T-helper 22 cell (primary cell): ENCODE data around the gene MPZL1.
A peak's percentile ranks its signal among the peaks of the same experiment; 100 is the strongest.

Experiments
- DNase-seq: peaks from one replicate; pipeline ENCODE4 v3.0.0-alpha.2; 2020; ENCODE audit warnings: low read depth

MPZL1 gene

DNA sequence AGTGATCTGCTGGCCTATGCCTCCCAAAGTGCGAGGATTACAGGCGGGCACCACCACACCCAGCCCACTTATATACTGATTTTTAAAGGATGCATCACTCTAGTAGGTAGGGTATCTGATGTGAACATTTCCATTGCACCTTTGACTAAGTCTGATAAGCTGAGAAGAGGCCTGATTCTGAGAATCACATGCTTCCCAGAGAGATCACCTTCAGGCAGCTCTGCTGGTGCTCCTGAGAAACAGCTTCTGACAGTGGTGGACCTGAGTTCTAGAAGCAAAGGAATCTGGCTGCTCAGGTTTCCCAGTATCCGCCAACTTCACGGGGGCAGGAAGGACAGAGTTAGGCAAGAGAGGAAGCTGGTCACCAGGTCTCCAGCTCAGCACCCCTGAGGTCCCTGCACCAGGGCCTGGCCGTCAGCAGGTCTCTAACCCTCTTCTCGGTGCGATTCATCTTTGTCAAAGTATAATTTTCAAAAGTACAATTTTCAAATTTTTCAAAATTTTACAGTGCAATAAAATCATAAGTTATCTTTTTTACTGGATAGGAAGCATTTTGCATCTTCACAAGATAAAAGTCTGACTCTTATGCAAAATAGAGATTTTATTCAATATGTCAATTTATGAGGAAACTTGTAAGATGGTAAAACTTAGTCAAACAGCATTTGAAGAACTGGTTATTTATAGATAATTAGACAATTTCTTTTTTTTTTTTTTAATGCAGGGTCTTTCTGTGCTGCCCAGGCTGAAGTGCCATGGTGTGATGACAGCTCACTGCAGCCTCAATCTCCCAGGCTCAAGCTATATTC, 25.8 kb upstream of the MPZL1 start:
- no peak for DNase-seq

- DNase-seq, result no peak
Measured at GRCh38 chr1:167697667-167698141, 24.1 kb upstream of the MPZL1 start.

- DNase-seq, result no peak
Measured at GRCh38 chr1:167698313-167698712, 23.5 kb upstream of the MPZL1 start.

DNA sequence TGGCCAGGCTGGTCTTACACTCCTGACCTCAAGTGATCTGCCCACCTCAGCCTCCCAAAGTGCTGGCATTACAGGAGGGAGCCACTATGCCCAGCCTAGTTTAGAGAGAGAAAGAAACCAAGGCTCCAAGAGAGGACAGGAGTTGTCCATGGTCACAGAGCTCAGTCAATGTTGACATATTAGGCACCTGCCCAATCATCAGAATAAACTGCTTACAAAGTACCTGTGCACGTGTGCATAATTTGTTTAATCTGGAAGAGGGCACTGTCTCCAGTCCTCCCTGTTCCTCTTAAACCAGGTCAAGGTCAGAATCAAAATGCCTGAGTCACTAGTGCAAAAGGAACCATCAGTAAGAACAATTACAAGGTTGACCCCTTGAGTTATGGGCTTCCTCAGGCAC, 20.3 kb upstream of the MPZL1 start:
- no peak for DNase-seq

DNA sequence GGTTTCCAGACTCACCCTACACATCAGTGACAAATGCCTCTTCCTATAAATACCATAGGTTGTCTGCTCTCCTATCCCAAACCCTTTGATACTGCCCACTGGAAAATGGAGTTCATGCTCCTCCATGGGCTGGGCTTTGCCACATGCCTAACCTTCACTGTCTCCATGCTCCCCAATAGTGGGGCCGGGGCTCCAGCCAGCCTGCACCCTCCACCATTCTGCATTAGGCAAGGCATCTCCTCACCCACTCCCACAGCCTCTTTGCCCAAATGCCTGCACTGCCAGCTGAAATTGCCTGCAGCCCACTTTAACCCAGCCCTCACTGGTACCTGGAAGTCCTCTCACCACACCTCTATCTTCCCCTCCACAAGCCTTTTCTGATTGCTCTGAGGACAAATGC, 18.2 kb upstream of the MPZL1 start:
- no peak for DNase-seq

DNA sequence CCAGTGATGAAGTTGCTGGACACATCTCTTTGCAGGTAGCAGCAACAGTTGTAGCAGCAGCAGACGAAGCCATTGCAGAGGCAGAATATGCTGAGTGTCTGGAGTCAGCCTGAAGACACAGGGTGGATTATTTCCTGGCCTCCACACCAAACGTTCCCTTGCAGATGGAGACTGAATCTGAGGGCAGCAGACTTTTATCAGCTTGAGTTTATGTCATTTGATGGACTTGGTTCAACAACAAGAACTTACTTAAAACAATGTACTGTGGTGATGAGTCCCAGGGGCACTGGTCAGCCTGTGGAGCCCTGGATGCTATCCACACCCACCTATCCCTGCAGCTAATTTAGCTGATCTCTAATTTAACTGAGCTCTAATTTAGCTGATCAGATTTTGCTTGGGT, 17.1 kb upstream of the MPZL1 start:
- no peak for DNase-seq

DNA sequence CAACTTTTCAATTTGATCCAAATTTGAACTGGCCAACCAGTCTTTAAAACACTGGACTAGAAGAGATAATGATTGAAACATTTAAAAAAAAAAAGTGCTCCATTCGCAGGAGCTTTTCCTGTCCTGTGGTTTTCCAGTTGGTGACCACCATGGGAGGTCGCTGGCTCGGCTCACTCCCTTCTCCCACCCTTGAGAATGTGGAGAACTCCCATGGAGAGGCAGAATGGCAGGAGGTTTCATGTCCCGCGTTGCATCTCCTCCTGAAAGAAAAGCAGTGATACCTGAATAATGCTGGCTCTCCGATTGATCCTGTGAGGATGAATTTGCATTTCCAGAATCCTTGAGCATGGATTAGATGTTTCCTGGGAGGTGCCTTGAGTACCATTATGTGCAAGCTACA, 16.5 kb upstream of the MPZL1 start:
- DNase-seq, result no peak

DNA sequence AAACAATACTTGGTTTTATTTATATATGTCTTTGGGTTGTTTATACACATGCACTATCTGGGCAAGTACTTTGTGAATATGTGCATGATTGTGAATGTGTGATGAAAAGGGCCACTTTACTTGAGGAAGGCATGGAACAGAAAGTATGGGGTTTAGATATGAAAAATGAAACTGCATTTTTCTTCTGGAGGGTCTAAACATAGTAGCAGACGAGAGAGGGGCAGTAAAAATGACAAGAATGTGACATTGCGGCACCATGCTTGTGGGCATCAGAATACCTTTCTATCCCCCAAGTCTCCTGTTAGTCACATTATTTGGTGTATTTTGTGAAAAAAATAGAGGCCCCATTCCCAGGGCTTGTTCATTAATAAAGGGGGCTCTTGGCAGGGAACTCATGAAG, 15.4 kb upstream of the MPZL1 start:
- no peak for DNase-seq

GRCh38 chr1:167706931-167707877, 14.6 kb upstream of the MPZL1 start:
- DNase-seq, result no peak

GRCh38 chr1:167707942-167708341, 13.8 kb upstream of the MPZL1 start:
- no peak for DNase-seq

- DNase-seq, result no peak
Measured at GRCh38 chr1:167708940-167709389, 12.8 kb upstream of the MPZL1 start.

DNA sequence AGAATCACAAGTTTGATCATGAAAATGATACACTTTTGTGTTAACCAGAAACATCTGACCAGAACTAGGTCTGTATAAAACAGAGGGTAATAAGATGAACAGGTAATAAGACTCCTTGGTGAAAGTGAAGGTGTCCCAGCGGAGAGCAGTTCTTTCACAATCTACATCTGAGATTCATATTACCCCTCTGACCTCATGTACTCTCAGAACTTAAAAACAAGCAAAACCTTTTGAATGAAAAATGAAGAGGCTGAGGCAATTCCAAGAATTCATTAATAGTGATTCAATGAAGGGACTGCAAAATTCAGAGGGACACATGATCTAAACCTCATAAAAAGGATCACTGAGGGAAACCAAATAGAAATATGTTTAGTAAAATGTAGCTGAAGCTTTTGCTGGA, 10.9 kb upstream of the MPZL1 start:
- DNase-seq, result no peak

- no peak for DNase-seq
Measured at GRCh38 chr1:167711797-167712196, 10.0 kb upstream of the MPZL1 start.

GRCh38 chr1:167713330-167714081, 8.3 kb upstream of the MPZL1 start:
- no peak for DNase-seq

- DNase-seq, result no peak
Measured at GRCh38 chr1:167714098-167714438, 7.7 kb upstream of the MPZL1 start.

GRCh38 chr1:167714439-167715156, 7.2 kb upstream of the MPZL1 start:
- DNase-seq, result peak; percentile 63

DNA sequence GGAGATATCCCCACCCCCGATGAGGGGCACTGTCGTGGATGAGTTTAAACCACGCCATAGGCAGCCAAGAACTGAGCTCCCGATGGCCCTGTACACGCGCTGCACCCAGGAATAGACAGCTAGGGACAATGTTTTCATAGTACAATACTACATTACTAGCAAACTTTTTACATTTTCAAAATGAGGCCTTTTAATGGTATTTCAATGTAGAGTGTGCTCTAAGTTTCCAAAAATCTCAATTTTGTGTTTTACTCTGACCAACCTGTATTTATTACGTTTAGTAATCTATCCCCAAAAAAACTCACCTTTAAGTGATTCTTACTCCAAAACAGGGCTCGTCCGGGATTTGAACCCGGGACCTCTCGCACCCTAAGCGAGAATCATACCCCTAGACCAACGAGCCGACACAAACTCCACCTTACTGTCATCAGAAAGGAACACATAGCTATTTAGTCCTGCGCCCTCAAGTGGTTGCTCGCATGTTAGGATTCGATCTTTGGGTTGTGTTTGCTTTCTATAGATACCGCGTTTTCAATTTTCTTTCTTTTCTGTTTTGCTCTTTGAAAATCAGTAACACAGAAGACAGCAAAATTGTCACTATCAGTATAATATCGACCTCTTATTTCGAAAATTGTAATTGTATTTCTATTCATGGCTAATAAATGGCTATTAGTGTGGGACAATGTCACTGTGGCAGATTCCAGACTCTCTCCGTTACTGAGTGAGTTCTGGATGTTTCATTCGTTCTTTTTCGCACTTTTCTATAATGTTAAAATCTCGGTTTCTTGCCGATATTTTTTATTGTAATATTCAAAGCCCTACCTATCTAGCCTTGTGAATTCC, 6.4 kb upstream of the MPZL1 start:
- DNase-seq, result peak; percentile 65

DNA sequence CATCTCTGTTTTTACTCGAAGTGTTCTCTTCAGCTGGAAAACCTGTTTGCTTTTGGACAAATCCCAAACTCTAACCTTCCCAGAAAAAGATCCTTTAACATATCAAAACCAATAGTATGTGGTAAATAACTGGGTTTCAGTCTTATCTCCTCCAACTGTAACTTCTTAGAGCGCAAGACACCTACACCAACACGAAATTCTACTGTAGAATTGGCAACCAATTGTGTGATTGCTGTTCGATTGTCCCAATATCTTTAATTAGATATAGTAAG, 5.8 kb upstream of the MPZL1 start:
- DNase-seq, result no peak

- no peak for DNase-seq
Measured at GRCh38 chr1:167717351-167717750, 4.4 kb upstream of the MPZL1 start.

DNA sequence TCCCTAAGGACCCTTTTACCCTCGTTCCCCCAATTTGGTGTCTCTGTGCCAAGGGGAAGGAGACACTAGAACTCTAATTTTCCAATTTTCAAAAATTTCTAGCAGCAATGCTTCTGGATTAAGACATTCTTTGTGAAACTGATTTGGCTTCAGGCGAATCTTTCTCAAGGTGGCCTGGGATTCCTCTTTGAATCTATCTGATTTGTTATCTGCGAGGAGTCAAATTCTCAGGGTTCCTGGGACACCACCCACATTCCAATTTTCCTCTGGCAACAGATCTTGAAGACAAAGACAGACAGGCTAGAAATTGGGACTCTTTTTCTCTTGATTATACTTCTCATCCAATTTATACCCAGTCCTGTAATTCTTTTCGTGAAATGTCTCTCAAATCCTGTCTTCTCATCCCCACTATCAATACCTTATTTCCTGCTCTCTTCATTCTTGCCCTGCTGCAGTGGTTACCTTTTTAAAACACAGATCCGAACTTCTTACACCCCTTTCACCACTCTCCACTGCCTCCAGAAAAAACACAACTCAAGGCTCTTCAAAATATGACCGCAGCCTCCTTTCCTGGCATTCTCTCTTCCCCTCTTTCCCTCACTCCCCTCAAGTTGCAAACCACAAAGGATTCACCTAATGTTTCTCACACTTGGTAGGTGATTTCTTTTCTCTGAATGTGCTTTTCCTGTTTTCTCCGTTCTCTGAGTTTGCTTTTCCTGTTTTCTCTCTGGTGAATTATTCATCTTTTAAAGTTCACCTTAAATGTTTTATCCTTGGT, 2.7 kb upstream of the MPZL1 start:
- no peak for DNase-seq
